Measurements from ENCODE around the gene PDE4B. TPM values are rescaled to one million over a fixed set of nuclear protein-coding genes. Genes with fewer than 3 reads are reported as not detected.

Gene PDE4B
- total and polyA plus RNA-seq, 2 of the 13 experiments (the other 11 are each of a cell fraction or from before 2014, with no cell fraction given) = not detected

DNA sequence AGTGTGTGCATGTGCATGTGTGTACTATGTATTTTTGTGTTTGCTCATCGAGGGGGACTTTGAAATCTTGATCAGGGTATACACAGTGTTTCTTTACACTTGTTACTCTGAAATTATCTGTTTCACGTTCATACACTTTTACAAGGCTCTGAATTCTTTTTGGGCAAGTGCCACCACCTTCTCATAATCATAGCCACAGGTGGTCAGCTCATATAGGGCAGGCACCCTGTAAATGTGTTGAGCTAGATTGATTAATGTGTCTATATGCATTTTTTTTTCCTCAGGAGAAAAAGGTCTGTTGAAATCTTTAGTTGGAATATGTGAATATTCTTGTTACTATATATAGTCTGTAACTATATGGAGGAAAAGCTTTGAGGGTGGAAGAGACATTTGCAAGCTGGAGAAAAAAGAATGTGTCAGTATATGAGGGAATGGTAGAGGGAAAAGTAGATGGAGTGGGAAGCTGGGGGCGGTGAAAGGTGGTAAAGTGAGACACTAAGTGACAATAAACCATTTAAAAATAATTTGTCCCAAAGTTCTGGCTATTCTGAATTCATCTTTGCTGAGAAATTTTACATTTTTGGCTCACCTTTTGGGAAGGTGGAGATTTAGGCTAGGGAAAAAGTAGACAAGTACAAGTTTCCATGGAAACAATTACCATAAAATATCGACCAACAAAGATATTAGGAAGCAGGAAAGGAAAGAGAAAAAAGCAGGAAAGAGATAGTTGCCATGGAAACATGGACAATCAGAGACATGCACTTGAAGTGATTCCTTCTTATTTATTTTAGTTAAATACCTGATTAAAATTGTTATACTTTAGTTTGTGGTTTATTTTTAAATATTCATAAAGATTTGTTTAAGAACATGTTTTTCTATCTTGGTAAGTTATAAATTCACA is 277.5 kb downstream of the PDE4B start (continued):
- TF ChIP-seq, protein P1, sequence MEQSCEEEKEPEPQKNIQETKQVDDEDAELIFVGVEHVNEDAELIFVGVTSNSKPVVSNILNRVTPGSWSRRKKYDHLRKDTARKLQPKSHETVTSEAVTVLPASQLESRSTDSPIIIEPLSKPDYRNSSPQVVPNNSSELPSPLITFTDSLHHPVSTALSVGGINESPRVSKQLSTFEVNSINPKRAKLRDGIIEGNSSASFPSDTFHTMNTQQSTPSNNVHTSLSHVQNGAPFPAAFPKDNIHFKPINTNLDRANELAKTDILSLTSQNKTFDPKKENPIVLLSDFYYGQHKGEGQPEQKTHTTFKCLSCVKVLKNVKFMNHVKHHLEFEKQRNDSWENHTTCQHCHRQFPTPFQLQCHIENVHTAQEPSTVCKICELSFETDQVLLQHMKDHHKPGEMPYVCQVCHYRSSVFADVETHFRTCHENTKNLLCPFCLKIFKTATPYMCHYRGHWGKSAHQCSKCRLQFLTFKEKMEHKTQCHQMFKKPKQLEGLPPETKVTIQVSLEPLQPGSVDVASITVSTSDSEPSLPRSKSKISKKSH (CRISPR knock-in tag; IDR thresholded peaks at IDR 0.05; ENCODE audit: borderline replicate concordance) = no peak
- no peak for TF ChIP-seq ZNF230 (CRISPR knock-in tag; IDR thresholded peaks at IDR 0.05)

DNA sequence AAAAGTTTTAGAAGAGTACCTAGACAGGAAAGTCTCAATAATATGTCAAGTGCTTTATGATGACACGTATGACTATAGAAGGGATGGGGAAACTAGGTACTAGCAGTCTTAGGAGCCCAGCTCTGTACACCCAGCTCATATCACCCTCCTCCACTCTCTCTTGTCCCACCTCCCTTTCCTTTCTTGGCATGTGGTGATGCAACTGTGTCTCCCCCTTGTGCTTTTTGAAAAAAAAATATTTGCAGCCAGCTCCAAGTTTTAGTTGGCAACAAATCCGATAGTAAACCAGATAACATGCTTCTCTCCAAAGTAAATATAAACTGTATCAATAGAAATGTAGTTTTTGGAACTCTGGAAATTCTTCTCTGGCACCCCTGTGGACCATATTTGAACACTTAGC is 280.7 kb downstream of the PDE4B start:
- Histone ChIP-seq H3K4me3 (replicated peaks in 1 of 3; ENCODE audit: insufficient read depth in 1 of 3, low read depth in 2 of 3, low read length in 3 of 3) (no peak overlapping the region), H3K9ac (ENCODE audit: insufficient read depth, low read depth, low read length) (no peak overlapping the region), H2AFZ (ENCODE audit: low read length) (no peak overlapping the region), H3K36me3 (replicated peaks in 1 of 2; ENCODE audit: control insufficient read depth in 1 of 2, insufficient read depth in 2 of 2, low read length in 2 of 2) (no peaks in the 10 kb centered on the region), H3K27me3 (ENCODE audit: control insufficient read depth in 1 of 2, insufficient read depth in 2 of 2, low read length in 2 of 2) (no peaks in the 10 kb centered on the region), H3K4me1 (ENCODE audit: insufficient read depth, low read length) (no peaks in the 10 kb centered on the region), H3K79me2 (ENCODE audit: insufficient read depth, low read length) (no peaks in the 10 kb centered on the region), H3K9me3 (ENCODE audit: low read length) (no peaks in the 10 kb centered on the region; the same call in 1 of the 2 replicates), H3K27ac (ENCODE audit: extremely low read length, insufficient read depth, low read length) (no peak overlapping the region), H3K4me2 (ENCODE audit: low read depth, low read length) (no peak overlapping the region), H4K20me1 (ENCODE audit: insufficient read depth, low read length) (no peaks in the 10 kb centered on the region)
- BruUV-seq (replicated peaks) = no TSS peak
- in situ Hi-C loops (cut with HindIII; ENCODE audit: extremely low pct_ligation_motif_present, low pct_unique_long_range_greater_than_20kb) (no loop called here), intact Hi-C loops (cut with micrococcal nuclease; ENCODE audit: unreplicated experiment) (no loop called here)
- TF ChIP-seq ZSCAN25 (CRISPR knock-in tag; IDR thresholded peaks at IDR 0.05) = no peak
- TF ChIP-seq, protein P2, sequence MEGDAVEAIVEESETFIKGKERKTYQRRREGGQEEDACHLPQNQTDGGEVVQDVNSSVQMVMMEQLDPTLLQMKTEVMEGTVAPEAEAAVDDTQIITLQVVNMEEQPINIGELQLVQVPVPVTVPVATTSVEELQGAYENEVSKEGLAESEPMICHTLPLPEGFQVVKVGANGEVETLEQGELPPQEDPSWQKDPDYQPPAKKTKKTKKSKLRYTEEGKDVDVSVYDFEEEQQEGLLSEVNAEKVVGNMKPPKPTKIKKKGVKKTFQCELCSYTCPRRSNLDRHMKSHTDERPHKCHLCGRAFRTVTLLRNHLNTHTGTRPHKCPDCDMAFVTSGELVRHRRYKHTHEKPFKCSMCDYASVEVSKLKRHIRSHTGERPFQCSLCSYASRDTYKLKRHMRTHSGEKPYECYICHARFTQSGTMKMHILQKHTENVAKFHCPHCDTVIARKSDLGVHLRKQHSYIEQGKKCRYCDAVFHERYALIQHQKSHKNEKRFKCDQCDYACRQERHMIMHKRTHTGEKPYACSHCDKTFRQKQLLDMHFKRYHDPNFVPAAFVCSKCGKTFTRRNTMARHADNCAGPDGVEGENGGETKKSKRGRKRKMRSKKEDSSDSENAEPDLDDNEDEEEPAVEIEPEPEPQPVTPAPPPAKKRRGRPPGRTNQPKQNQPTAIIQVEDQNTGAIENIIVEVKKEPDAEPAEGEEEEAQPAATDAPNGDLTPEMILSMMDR (CRISPR knock-in tag; IDR thresholded peaks at IDR 0.05) = no peak
- TF ChIP-seq, protein P3, sequence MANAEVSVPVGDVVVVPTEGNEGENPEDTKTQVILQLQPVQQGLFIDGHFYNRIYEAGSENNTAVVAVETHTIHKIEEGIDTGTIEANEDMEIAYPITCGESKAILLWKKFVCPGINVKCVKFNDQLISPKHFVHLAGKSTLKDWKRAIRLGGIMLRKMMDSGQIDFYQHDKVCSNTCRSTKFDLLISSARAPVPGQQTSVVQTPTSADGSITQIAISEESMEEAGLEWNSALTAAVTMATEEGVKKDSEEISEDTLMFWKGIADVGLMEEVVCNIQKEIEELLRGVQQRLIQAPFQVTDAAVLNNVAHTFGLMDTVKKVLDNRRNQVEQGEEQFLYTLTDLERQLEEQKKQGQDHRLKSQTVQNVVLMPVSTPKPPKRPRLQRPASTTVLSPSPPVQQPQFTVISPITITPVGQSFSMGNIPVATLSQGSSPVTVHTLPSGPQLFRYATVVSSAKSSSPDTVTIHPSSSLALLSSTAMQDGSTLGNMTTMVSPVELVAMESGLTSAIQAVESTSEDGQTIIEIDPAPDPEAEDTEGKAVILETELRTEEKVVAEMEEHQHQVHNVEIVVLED (CRISPR knock-in tag; IDR thresholded peaks at IDR 0.05; ENCODE audit: borderline replicate concordance) = no peak
- ChIA-PET CTCF (ENCODE audit: low intra/inter-chr PET ratio, low total read pairs) (no interaction called here), POLR2A (no interaction called here)
- DNase-seq (ENCODE audit: low spot score) = no peak
- no peak for FAIRE-seq
- 4% methylated on average over 2 of the region's 2 CpGs for WGBS (ENCODE audit: low lambda C conversion rate)
- no peak for ATAC-seq

Measured in HepG2 (cell line).